Mammary epithelial cell (primary cell): ENCODE data around the gene DLX6.

Experiments used
- CTCF ChIP-seq, 2 donors: IDR thresholded peaks in 1 of 2; conservative IDR thresholded peaks in 1 of 2; 2 replicates each; pipeline ENCODE4 v1.5.1; 2011 to 2012; ENCODE audit warnings: inconsistent platforms in 2 of 2, low read length in 2 of 2, mild to moderate bottlenecking in 2 of 2, control low read depth in 1 of 2, low read depth in 1 of 2; ENCODE audit not compliant: insufficient read depth in 1 of 2; ENCODE audit errors: extremely low read depth in 1 of 2
- EZH2 ChIP-seq: IDR thresholded peaks from 2 replicates; pipeline ENCODE4 v1.6.1; 2012; ENCODE audit warnings: low read length, inconsistent platforms, borderline replicate concordance

- TF ChIP-seq CTCF (conservative IDR thresholded peaks at IDR 0.05 in 1 of 2, IDR thresholded peaks at IDR 0.05 in 1 of 2; ENCODE audit: extremely low read depth in 1 of 2, insufficient read depth in 1 of 2, low read depth in 1 of 2, low read length in 2 of 2) (no peak), EZH2 (no peak)
Measured at GRCh38 chr7:97015756-97016380, 10.5 kb downstream of the DLX6 start.
